HepG2 (cell line): ENCODE measurements around the gene GPBAR1. TPM values are rescaled to one million over a fixed set of nuclear protein-coding genes. Genes with fewer than 3 reads are reported as not detected.

Source experiments
- ATAC-seq: fragments of 200-7000 bp; cut with Tn5 transposase; 3 replicates; pipeline ENCODE4 v1.9.1; 2020; ENCODE audit warnings: mild to moderate bottlenecking, moderate library complexity
- BruUV-seq: library from RNA; stranded (reverse); fragments of 400-500 nt; replicated peaks from 2 replicates; lab custom pipeline; 2021; lab: Mats Ljungman, UMichigan
- CTCF ChIA-PET: fragments of 300-600 bp; formaldehyde crosslinking; extraction: SDS; loops from one replicate; lab custom pipeline; 2021; ENCODE audit warnings: low total read pairs, inconsistent platforms, low intra/inter-chr PET ratio; lab: Yijun Ruan, JAX
- POLR2A ChIA-PET: fragments of 350-600 bp; sonication (Branson Sonifier 250); formaldehyde crosslinking; loops from one replicate; lab custom pipeline; 2020; ENCODE audit warnings: antibody characterized with exemption, inconsistent platforms; lab: Yijun Ruan, JAX
- DNase-seq: peaks from one replicate; pipeline ENCODE4 v3.0.0-alpha.2; 2015; ENCODE audit warnings: low spot score
- FAIRE-seq: peaks from 3 replicates; lab custom pipeline; 2011; peaks lifted over from hg19 to GRCh38; lab: Jason Lieb, UNC
- H2AFZ ChIP-seq: one replicate; pipeline ENCODE4 v1.6.1; 2011; ENCODE audit warnings: low read length, inconsistent platforms
- H3K27ac ChIP-seq: fragments of 300-600 bp; 3 replicates; pipeline ENCODE4 v1.8.0; 2011; ENCODE audit warnings: mixed run types, mild to moderate bottlenecking, mixed read lengths, low read length, inconsistent platforms; ENCODE audit not compliant: insufficient read depth; ENCODE audit errors: extremely low read length
- H3K27me3 ChIP-seq, 2 experiments: fragments of 200-600 bp in 1 of 2; 2 replicates in 1 of 2; 3 replicates in 1 of 2; pipeline versions ENCODE4 v1.6.0 to v1.8.0; 2011; ENCODE audit warnings: low read length in 2 of 2, mild to moderate bottlenecking in 2 of 2, moderate library complexity in 2 of 2, inconsistent platforms in 1 of 2; ENCODE audit not compliant: insufficient read depth in 2 of 2, control insufficient read depth in 1 of 2
- H3K36me3 ChIP-seq, 2 experiments: fragments of 200-600 bp in 1 of 2; replicated peaks in 1 of 2; 2 replicates in 1 of 2; 3 replicates in 1 of 2; pipeline versions ENCODE4 v1.5.1 to v1.8.0; 2011; ENCODE audit warnings: low read length in 2 of 2, inconsistent platforms in 1 of 2; ENCODE audit not compliant: insufficient read depth in 2 of 2, control insufficient read depth in 1 of 2
- H3K4me1 ChIP-seq: 2 replicates; pipeline ENCODE4 v1.5.1; 2012; ENCODE audit warnings: low read length, inconsistent platforms; ENCODE audit not compliant: insufficient read depth
- H3K4me2 ChIP-seq: 2 replicates; pipeline ENCODE4 v1.6.0; 2011; ENCODE audit warnings: low read depth, low read length, inconsistent platforms
- H3K4me3 ChIP-seq, 3 experiments: fragments of 200-600 bp in 1 of 3; sonication (generic), shearing (Covaris generic) in 1 of 3; replicated peaks in 1 of 3; 2 replicates each; pipeline ENCODE4 v1.5.1; 2011 to 2016; ENCODE audit warnings: low read length in 3 of 3, inconsistent platforms in 2 of 3, low read depth in 2 of 3, mild to moderate bottlenecking in 2 of 3, control low read depth in 1 of 3, mixed read lengths in 1 of 3; ENCODE audit not compliant: insufficient read depth in 1 of 3
- H3K79me2 ChIP-seq: one replicate; pipeline ENCODE4 v1.6.1; 2011; ENCODE audit warnings: low read length, inconsistent platforms; ENCODE audit not compliant: insufficient read depth
- H3K9ac ChIP-seq: 2 replicates; pipeline ENCODE4 v1.6.0; 2011; ENCODE audit warnings: mild to moderate bottlenecking, low read depth, low read length, inconsistent platforms; ENCODE audit not compliant: insufficient read depth
- H3K9me3 ChIP-seq: 2 replicates; pipeline ENCODE4 v1.5.1; 2012; ENCODE audit warnings: mild to moderate bottlenecking, low read length
- H4K20me1 ChIP-seq: 2 replicates; pipeline ENCODE4 v1.6.0; 2011; ENCODE audit warnings: inconsistent platforms, mild to moderate bottlenecking, low read length, moderate library complexity; ENCODE audit not compliant: insufficient read depth
- ASH2L ChIP-seq: fragments of 300-600, 200-600 bp; sonication (generic); IDR thresholded peaks from 2 replicates; pipeline ENCODE4 v1.7.0; 2017; ENCODE audit warnings: low read depth, mild to moderate bottlenecking, moderate library complexity, mixed read lengths, low read length; ENCODE audit not compliant: insufficient read length
- HDAC2 ChIP-seq: sonication (generic); formaldehyde crosslinking; IDR thresholded peaks from 2 replicates; pipeline ENCODE4 v1.4.0; 2020; ENCODE audit warnings: missing genetic modification reagents
- MXD3 ChIP-seq: IDR thresholded peaks from 2 replicates; pipeline ENCODE4 v1.6.1; 2016; ENCODE audit warnings: mild to moderate bottlenecking, missing biosample characterization, missing genetic modification reagents
- NFYC ChIP-seq: IDR thresholded peaks from 2 replicates; pipeline ENCODE4 v1.6.1; 2016; ENCODE audit warnings: missing genetic modification reagents, missing compliant biosample characterization
- PAWR ChIP-seq: sonication (generic); formaldehyde crosslinking; IDR thresholded peaks from 2 replicates; pipeline ENCODE4 v1.4.0; 2020; ENCODE audit warnings: missing genetic modification reagents, mild to moderate bottlenecking, borderline replicate concordance
- PTBP1 ChIP-seq: fragments of 200-400 bp; formaldehyde crosslinking; IDR thresholded peaks from 2 replicates; pipeline ENCODE4 v1.6.1; 2018; ENCODE audit warnings: low read length, low read depth; ENCODE audit not compliant: poor library complexity, severe bottlenecking
- SMAD3 ChIP-seq: sonication (generic); formaldehyde crosslinking; IDR thresholded peaks from 2 replicates; pipeline ENCODE4 v1.4.0; 2020; ENCODE audit warnings: missing genetic modification reagents
- SSRP1 ChIP-seq: IDR thresholded peaks from 2 replicates; pipeline ENCODE4 v1.6.1; 2016; ENCODE audit warnings: control low read depth
- TAF1 ChIP-seq: sonication (generic); formaldehyde crosslinking; IDR thresholded peaks from 2 replicates; pipeline ENCODE4 v1.4.0; 2020; ENCODE audit warnings: missing genetic modification reagents
- ZNF329 ChIP-seq: sonication (generic); formaldehyde crosslinking; IDR thresholded peaks from 2 replicates; pipeline ENCODE4 v1.9.0; 2021; ENCODE audit warnings: low read depth, mild to moderate bottlenecking, missing genetic modification reagents
- ZNF432 ChIP-seq: sonication (generic); formaldehyde crosslinking; IDR thresholded peaks from 2 replicates; pipeline ENCODE4 v1.5.0; 2020; ENCODE audit warnings: missing genetic modification reagents, mild to moderate bottlenecking, borderline replicate concordance
- ZNF546 ChIP-seq: sonication (generic); formaldehyde crosslinking; conservative IDR thresholded peaks from 2 replicates; pipeline ENCODE4 v1.8.1; 2023; ENCODE audit warnings: mild to moderate bottlenecking, missing genetic modification reagents
- ZNF704 ChIP-seq: sonication (generic); formaldehyde crosslinking; IDR thresholded peaks from 2 replicates; pipeline ENCODE4 v1.8.1; 2023; ENCODE audit warnings: mild to moderate bottlenecking, inconsistent platforms, moderate library complexity, missing genetic modification reagents, borderline replicate concordance
- ZNF784 ChIP-seq: sonication (generic); formaldehyde crosslinking; IDR thresholded peaks from 2 replicates; pipeline ENCODE4 v1.5.1; 2020; ENCODE audit warnings: missing genetic modification reagents, mild to moderate bottlenecking, borderline replicate concordance
- WGBS: methylation state at CpG from one replicate; pipeline ENCODE4 v1.1.6; 2017; ENCODE audit warnings: low lambda C conversion rate; 5-methylcytosine and 5-hydroxymethylcytosine counted together
- in situ Hi-C: cut with HindIII; loops from 2 replicates; pipeline ENCODE4 v1.10.0; 2017; ENCODE audit warnings: low pct_unique_long_range_greater_than_20kb; ENCODE audit not compliant: extremely low pct_ligation_motif_present
- intact Hi-C: fragments of 100-400 bp; cut with micrococcal nuclease; formaldehyde crosslinking; loops from one replicate; pipeline ENCODE4 v1.10.0; 2022; ENCODE audit not compliant: unreplicated experiment
- polyA plus RNA-seq, 8 experiments: library from polyadenylated mRNA; depleted of rRNA in 3 of 8; stranded (reverse) in 7 of 8; unstranded in 1 of 8; fragments of >200 nt; fragmentation: Illumina TruSeq in 4 of 8; extraction: Trizol in 4 of 8; gene quantifications; 2 replicates each; pipeline versions ENCODE4 v1.2.1 to v1.2.3, GENCODE V29; 2011 to 2016; ENCODE audit warnings: low read depth in 4 of 8, missing spikeins in 1 of 8, mixed read lengths in 1 of 8; ENCODE audit not compliant: insufficient read depth in 1 of 8
- total RNA-seq, 5 experiments: library from RNA; depleted of rRNA; stranded (reverse); fragments of >200 nt; fragmentation: Illumina TruSeq; extraction: Trizol; gene quantifications; 2 replicates each; pipeline ENCODE4 v1.2.3, GENCODE V29; 2016; ENCODE audit warnings: low read depth in 1 of 5

Gene GPBAR1
- total and polyA plus RNA-seq, 2 of the 13 experiments (the other 11 are each of a cell fraction or from before 2014, with no cell fraction given), result 0.05 to 0.09 TPM

GRCh38 chr2:218252509-218253231 lies 8.1 kb upstream of the GPBAR1 start:
- FAIRE-seq, result no peak
- Histone ChIP-seq H3K4me2 (no peak overlapping the region), H3K27ac (no peak overlapping the region), H3K27me3 (no peaks in the 10 kb centered on the region), H3K79me2 (no peaks in the 10 kb centered on the region), H3K4me3 (no peak overlapping the region), H2AFZ (no peak overlapping the region), H3K4me1 (no peaks in the 10 kb centered on the region), H4K20me1 (no peaks in the 10 kb centered on the region)
- WGBS, result 98% methylated on average over 7 of the region's 7 CpGs
- no TSS peak for BruUV-seq
- ChIA-PET CTCF (no interaction called here), POLR2A (interaction anchor here (2.2 kb wide), 1 partner anchor 18 kb away, joined by 5 read pairs; the partner anchor contains the start of genes AAMP and PNKD)
- no peak for ATAC-seq
- TF ChIP-seq ZNF432 (CRISPR knock-in tag) (no peak), ASH2L (no peak), ZNF546 (CRISPR knock-in tag) (no peak), TAF1 (CRISPR knock-in tag) (no peak), ZNF704 (CRISPR knock-in tag) (no peak)
- TF ChIP-seq, all 625 proteins: peak for 0
- intact Hi-C loops, result no loop called here
- in situ Hi-C loops, result no loop called here
- no peaks in the 10 kb centered on the region for H3K9me3 ChIP-seq
- DNase-seq, result no peak
- H3K36me3 ChIP-seq, result peaks cover 46 to 83% of the 10 kb centered on the region in 2 experiments
- H3K9ac ChIP-seq, result no peak overlapping the region

GRCh38 chr2:218253232-218253625 lies 7.6 kb upstream of the GPBAR1 start:
- Histone ChIP-seq H2AFZ (no peak overlapping the region), H3K27ac (no peak overlapping the region), H3K4me2 (no peak overlapping the region), H3K9me3 (no peaks in the 10 kb centered on the region), H3K79me2 (no peaks in the 10 kb centered on the region), H3K36me3 (peaks cover 40 to 77% of the 10 kb centered on the region in 2 experiments), H3K27me3 (no peaks in the 10 kb centered on the region), H4K20me1 (no peaks in the 10 kb centered on the region), H3K9ac (no peak overlapping the region), H3K4me1 (no peaks in the 10 kb centered on the region), H3K4me3 (no peak overlapping the region)
- no TSS peak for BruUV-seq
- intact Hi-C loops, result no loop called here
- POLR2A ChIA-PET, result interaction anchor here (0.9 to 2.2 kb wide), 2 partner anchors 9 to 17 kb away, joined by 3 to 5 read pairs; partner anchors contain the start of genes AAMP and PNKD
- ATAC-seq (no peak), DNase-seq (no peak), FAIRE-seq (no peak)
- in situ Hi-C loops, result no loop called here
- WGBS, result 94% methylated on average over 5 of the region's 5 CpGs
- CTCF ChIA-PET, result no interaction called here
- TF ChIP-seq NFYC (CRISPR knock-in tag) (no peak), PTBP1 (no peak), HDAC2 (CRISPR knock-in tag) (no peak), ZNF329 (CRISPR knock-in tag) (no peak), MXD3 (CRISPR knock-in tag) (no peak), SSRP1 (CRISPR knock-in tag) (no peak), ZNF784 (no peak), SMAD3 (no peak), PAWR (CRISPR knock-in tag) (no peak)
